ENCODE measurements around the gene DDX1.

DDX1 gene

GRCh38 chr2:15665067-15665942 is 73.6 kb downstream of the DDX1 start:
- no peak for DNase-seq

- DNase-seq = no peak
Observed at GRCh38 chr2:15665943-15666460, 74.3 kb downstream of the DDX1 start.

- DNase-seq = peak in 1 of 3 experiments; percentile 63
Observed at GRCh38 chr2:15666861-15667808, 75.5 kb downstream of the DDX1 start.

GRCh38 chr2:15667809-15668556 is 76.3 kb downstream of the DDX1 start:
- no peak for DNase-seq

- no peak for DNase-seq
Observed at GRCh38 chr2:15668611-15669305, 77.1 kb downstream of the DDX1 start.

GRCh38 chr2:15669375-15669910 is 77.8 kb downstream of the DDX1 start:
- no peak for DNase-seq

GRCh38 chr2:15670469-15670868 is 78.8 kb downstream of the DDX1 start:
- no peak for DNase-seq

GRCh38 chr2:15670981-15671380 is 79.3 kb downstream of the DDX1 start:
- no peak for DNase-seq

GRCh38 chr2:15671409-15671808 is 79.7 kb downstream of the DDX1 start:
- no peak for DNase-seq

- no peak for DNase-seq
Observed at GRCh38 chr2:15671842-15672815, 80.5 kb downstream of the DDX1 start.

GRCh38 chr2:15672961-15673918 is 81.6 kb downstream of the DDX1 start:
- DNase-seq = no peak

GRCh38 chr2:15673919-15674636 is 82.4 kb downstream of the DDX1 start:
- no peak for DNase-seq

GRCh38 chr2:15674637-15675455 is 83.2 kb downstream of the DDX1 start:
- no peak for DNase-seq

- no peak for DNase-seq
Observed at GRCh38 chr2:15675456-15676195, 84.0 kb downstream of the DDX1 start.

- no peak for DNase-seq
Observed at GRCh38 chr2:15677141-15677843, 85.6 kb downstream of the DDX1 start.

GRCh38 chr2:15678346-15678745 is 86.7 kb downstream of the DDX1 start:
- DNase-seq = no peak

Data from NCI-H1417 (cell line).